ENCODE measurements around the gene DELE1. TPM values are rescaled to one million over a fixed set of nuclear protein-coding genes. Genes with fewer than 3 reads are reported as not detected.

The DELE1 gene
- total RNA-seq, 1 donor from 2014 or later: 62.3 TPM

DNA sequence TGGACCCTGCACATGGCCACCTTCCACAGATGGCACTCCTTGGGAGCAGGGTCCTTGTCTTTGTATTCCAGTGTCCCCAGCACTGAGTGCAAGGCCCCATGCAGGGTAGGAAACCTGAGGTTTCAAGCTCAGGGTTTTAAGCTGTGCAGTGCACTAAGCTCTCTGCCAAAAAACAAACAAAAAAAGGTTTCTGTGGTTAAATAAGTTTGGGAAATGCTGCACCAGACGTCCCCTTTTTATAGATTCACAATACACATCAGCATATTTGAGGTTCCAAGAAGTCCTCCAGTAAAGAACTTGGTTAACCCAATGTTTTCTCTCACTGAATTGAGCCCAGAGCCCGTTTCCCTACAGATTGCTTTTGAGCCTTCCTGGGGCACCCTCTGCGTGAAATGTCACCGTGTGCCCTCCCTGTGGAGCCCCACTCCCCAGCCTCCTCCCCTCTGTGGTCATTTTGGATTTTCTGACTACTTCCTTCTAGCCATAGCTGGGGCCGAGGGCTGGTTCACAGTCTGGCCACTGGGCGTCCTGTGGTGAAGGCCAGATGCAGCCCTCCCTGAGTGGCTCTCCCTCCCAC, 17.1 kb downstream of the DELE1 start:
- peaks cover 9% of the 10 kb centered on the region for H3K27me3 ChIP-seq (ENCODE audit: control insufficient read depth, insufficient read depth, low read length)
- no peak for DNase-seq (ENCODE audit: low read depth)

DNA sequence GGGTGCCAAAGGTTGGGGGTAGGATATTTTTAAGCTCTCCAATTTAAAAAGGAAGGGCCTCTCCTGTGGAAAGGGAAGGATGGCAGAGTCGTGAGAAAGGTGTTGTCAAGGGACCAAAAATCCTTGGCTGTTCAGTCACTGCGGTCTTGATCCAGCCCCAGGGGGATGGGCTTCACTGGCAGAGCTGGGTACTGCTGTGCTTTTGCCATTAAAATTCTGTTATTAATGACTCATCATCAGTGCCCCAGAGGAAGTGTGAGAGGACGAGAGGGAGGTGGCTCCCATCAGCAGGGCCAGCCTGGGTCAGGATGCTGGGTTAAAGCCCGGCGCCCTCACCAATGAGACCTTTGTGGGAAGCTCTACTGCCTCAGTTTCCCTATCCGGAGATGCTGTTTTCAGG, 17.6 kb downstream of the DELE1 start:
- Histone ChIP-seq H3K36me3 (ENCODE audit: control insufficient read depth, insufficient read depth, low read length) (no peaks in the 10 kb centered on the region), H3K4me3 (ENCODE audit: low read depth, low read length) (no peak overlapping the region), H3K27me3 (ENCODE audit: control insufficient read depth, insufficient read depth, low read length) (peaks cover 9% of the 10 kb centered on the region)
- TF ChIP-seq, protein P1, sequence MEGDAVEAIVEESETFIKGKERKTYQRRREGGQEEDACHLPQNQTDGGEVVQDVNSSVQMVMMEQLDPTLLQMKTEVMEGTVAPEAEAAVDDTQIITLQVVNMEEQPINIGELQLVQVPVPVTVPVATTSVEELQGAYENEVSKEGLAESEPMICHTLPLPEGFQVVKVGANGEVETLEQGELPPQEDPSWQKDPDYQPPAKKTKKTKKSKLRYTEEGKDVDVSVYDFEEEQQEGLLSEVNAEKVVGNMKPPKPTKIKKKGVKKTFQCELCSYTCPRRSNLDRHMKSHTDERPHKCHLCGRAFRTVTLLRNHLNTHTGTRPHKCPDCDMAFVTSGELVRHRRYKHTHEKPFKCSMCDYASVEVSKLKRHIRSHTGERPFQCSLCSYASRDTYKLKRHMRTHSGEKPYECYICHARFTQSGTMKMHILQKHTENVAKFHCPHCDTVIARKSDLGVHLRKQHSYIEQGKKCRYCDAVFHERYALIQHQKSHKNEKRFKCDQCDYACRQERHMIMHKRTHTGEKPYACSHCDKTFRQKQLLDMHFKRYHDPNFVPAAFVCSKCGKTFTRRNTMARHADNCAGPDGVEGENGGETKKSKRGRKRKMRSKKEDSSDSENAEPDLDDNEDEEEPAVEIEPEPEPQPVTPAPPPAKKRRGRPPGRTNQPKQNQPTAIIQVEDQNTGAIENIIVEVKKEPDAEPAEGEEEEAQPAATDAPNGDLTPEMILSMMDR (IDR thresholded peaks at IDR 0.05; ENCODE audit: insufficient read depth, low read length, poor library complexity, severe bottlenecking): no peak
- no peak for DNase-seq (ENCODE audit: low read depth)

More for the DNA sequence above, 17.1 kb downstream of the DELE1 start:
- no peaks in the 10 kb centered on the region for H3K36me3 ChIP-seq (ENCODE audit: control insufficient read depth, insufficient read depth, low read length)
- TF ChIP-seq, protein P1 (IDR thresholded peaks at IDR 0.05; ENCODE audit: insufficient read depth, low read length, poor library complexity, severe bottlenecking): no peak
- no peak overlapping the region for H3K4me3 ChIP-seq (ENCODE audit: low read depth, low read length)

GRCh38 chr5:141941779-141942178, 18.1 kb downstream of the DELE1 start:
- H3K36me3 ChIP-seq (ENCODE audit: control insufficient read depth, insufficient read depth, low read length): no peaks in the 10 kb centered on the region
- peaks cover 9% of the 10 kb centered on the region for H3K27me3 ChIP-seq (ENCODE audit: control insufficient read depth, insufficient read depth, low read length)
- no peak for DNase-seq (ENCODE audit: low read depth)
- TF ChIP-seq, protein P1 (IDR thresholded peaks at IDR 0.05; ENCODE audit: insufficient read depth, low read length, poor library complexity, severe bottlenecking): no peak
- no peak overlapping the region for H3K4me3 ChIP-seq (ENCODE audit: low read depth, low read length)

- no peaks in the 10 kb centered on the region for H3K36me3 ChIP-seq (ENCODE audit: control insufficient read depth, insufficient read depth, low read length)
- TF ChIP-seq, protein P1 (IDR thresholded peaks at IDR 0.05; ENCODE audit: insufficient read depth, low read length, poor library complexity, severe bottlenecking): no peak
Observed at GRCh38 chr5:141942185-141942857, 18.6 kb downstream of the DELE1 start.

DNA sequence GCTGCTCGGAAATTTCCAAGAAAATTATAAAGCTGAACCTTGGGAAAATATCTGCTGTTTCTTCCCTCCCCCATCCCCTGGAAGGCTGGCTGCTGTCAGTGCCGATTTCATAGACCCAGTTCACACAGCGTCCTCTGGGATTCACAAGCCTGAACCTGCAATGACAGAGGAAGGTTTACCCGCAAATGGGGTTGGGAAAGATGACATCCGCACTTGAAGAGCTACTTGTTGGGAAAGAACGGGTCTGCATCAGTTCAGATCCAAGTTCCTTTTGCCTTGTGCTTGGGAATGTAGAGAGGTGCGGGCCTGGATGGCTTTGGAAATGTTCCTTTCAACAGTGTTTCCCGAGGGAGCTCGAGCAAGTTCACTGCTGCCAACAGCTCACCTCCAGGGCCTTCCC, 20.4 kb downstream of the DELE1 start:
- DNase-seq (ENCODE audit: low read depth): no peak
- Histone ChIP-seq H3K4me3 (ENCODE audit: low read depth, low read length) (no peak overlapping the region), H3K27me3 (ENCODE audit: control insufficient read depth, insufficient read depth, low read length) (peaks cover 9% of the 10 kb centered on the region), H3K36me3 (ENCODE audit: control insufficient read depth, insufficient read depth, low read length) (no peaks in the 10 kb centered on the region)
- TF ChIP-seq, protein P1 (IDR thresholded peaks at IDR 0.05; ENCODE audit: insufficient read depth, low read length, poor library complexity, severe bottlenecking): no peak

More at GRCh38 chr5:141942185-141942857, 18.6 kb downstream of the DELE1 start:
- no peak for DNase-seq (ENCODE audit: low read depth)
- H3K4me3 ChIP-seq (ENCODE audit: low read depth, low read length): no peak overlapping the region
- peaks cover 9% of the 10 kb centered on the region for H3K27me3 ChIP-seq (ENCODE audit: control insufficient read depth, insufficient read depth, low read length)
